ENCODE results near the gene GGT1. TPM values are rescaled to one million over a fixed set of nuclear protein-coding genes. Genes with fewer than 3 reads are reported as not detected.
"Not testable (repeated sequence)": the region's sequence is repeated elsewhere in the genome, so short reads cannot be mapped to it uniquely, and the experiment has no call there.

GGT1 gene
- total RNA-seq, 1 experiment from 2014 or later, result 14.0 TPM

GRCh38 chr22:24629069-24629468 is 26.1 kb downstream of the GGT1 start:
- H3K36me3 ChIP-seq (ENCODE audit: control insufficient read depth in 1 of 2, insufficient read depth in 2 of 2, low read length in 2 of 2); DNase-seq (ENCODE audit: low read depth, low spot score); H3K9me3 ChIP-seq (ENCODE audit: control insufficient read depth in 1 of 2, insufficient read depth in 1 of 2, low read depth in 1 of 2, low read length in 2 of 2); H3K4me2 ChIP-seq (ENCODE audit: low read length); H3K9me2 ChIP-seq (ENCODE audit: insufficient read depth); RAD21 ChIA-PET (ENCODE audit: low non-redundant PET in 1 of 2, low total read pairs in 2 of 2, uncharacterized antibody in 2 of 2, unreplicated experiment in 2 of 2); intact Hi-C loops (cut with micrococcal nuclease); H3K4me1 ChIP-seq (ENCODE audit: control insufficient read depth in 1 of 2, insufficient read depth in 2 of 2, low read length in 2 of 2); H2AFZ ChIP-seq (ENCODE audit: low read depth, low read length, poor library complexity, severe bottlenecking); H4K20me1 ChIP-seq (ENCODE audit: insufficient read depth); H3K27me3 ChIP-seq (ENCODE audit: insufficient read depth, low read length); CTCF ChIA-PET; H3K4me3 ChIP-seq (replicated peaks in 1 of 2; ENCODE audit: low read depth in 1 of 2, low read length in 2 of 2); H3K79me2 ChIP-seq (ENCODE audit: insufficient read depth, low read length); H3K9ac ChIP-seq (ENCODE audit: low read length); H3K27ac ChIP-seq (ENCODE audit: low read depth, low read length); ATAC-seq; POLR2A ChIA-PET; BruUV-seq (replicated peaks): not testable (repeated sequence)
- peak; percentile 19; the same call in 1 of the 2 replicates for TF ChIP-seq RAD21 (IDR thresholded peaks at IDR 0.05; ENCODE audit: low read depth)
- TF ChIP-seq CTCF (IDR thresholded peaks at IDR 0.05 in 2 of 3, conservative IDR thresholded peaks at IDR 0.05 in 1 of 3; ENCODE audit: borderline replicate concordance in 1 of 3, insufficient read depth in 1 of 3, low read depth in 2 of 3, low read length in 2 of 3), result peak; percentile 7 to 46 (median 35); a peak in 4 of 6 replicates

DNA sequence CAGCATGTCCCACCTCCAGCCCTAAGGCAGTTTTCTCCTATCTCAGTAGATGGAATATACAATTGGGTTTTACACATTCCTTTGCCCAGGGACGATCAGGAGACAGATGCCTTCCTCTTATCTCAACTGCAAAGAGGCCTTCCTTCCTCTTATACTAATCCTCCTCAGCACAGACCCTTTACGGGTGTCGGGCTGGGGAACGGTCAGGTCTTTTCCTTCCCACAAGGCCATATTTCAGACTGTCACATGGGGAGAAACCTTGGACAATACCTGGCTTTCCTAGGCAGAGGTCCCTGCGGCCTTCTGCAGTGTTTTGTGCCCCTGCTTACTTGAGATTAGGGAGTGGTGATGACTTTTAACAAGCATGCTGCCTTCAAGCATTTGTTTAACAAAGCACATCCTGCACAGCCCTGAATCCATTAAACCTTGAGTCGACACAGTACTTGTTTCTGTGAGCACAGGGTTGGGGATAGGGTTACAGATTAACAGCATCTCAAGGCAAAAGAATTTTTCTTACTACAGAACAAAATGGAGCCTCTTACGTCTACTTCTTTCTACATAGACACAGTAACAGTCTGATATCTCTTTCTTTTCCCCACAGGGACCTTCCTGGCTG is 27.9 kb downstream of the GGT1 start:
- H3K27me3 ChIP-seq (ENCODE audit: insufficient read depth, low read length); DNase-seq (ENCODE audit: low read depth, low spot score); H3K79me2 ChIP-seq (ENCODE audit: insufficient read depth, low read length); POLR2A ChIA-PET; intact Hi-C loops (cut with micrococcal nuclease); H3K4me3 ChIP-seq (replicated peaks in 1 of 2; ENCODE audit: low read depth in 1 of 2, low read length in 2 of 2); H3K36me3 ChIP-seq (ENCODE audit: control insufficient read depth in 1 of 2, insufficient read depth in 2 of 2, low read length in 2 of 2); CTCF ChIA-PET; BruUV-seq (replicated peaks); H3K27ac ChIP-seq (ENCODE audit: low read depth, low read length); H3K9ac ChIP-seq (ENCODE audit: low read length); RAD21 ChIA-PET (ENCODE audit: low non-redundant PET in 1 of 2, low total read pairs in 2 of 2, uncharacterized antibody in 2 of 2, unreplicated experiment in 2 of 2); H3K9me3 ChIP-seq (ENCODE audit: control insufficient read depth in 1 of 2, insufficient read depth in 1 of 2, low read depth in 1 of 2, low read length in 2 of 2); H3K4me2 ChIP-seq (ENCODE audit: low read length); H3K4me1 ChIP-seq (ENCODE audit: control insufficient read depth in 1 of 2, insufficient read depth in 2 of 2, low read length in 2 of 2); ATAC-seq; H4K20me1 ChIP-seq (ENCODE audit: insufficient read depth); H3K9me2 ChIP-seq (ENCODE audit: insufficient read depth); H2AFZ ChIP-seq (ENCODE audit: low read depth, low read length, poor library complexity, severe bottlenecking): not testable (repeated sequence)

DNA sequence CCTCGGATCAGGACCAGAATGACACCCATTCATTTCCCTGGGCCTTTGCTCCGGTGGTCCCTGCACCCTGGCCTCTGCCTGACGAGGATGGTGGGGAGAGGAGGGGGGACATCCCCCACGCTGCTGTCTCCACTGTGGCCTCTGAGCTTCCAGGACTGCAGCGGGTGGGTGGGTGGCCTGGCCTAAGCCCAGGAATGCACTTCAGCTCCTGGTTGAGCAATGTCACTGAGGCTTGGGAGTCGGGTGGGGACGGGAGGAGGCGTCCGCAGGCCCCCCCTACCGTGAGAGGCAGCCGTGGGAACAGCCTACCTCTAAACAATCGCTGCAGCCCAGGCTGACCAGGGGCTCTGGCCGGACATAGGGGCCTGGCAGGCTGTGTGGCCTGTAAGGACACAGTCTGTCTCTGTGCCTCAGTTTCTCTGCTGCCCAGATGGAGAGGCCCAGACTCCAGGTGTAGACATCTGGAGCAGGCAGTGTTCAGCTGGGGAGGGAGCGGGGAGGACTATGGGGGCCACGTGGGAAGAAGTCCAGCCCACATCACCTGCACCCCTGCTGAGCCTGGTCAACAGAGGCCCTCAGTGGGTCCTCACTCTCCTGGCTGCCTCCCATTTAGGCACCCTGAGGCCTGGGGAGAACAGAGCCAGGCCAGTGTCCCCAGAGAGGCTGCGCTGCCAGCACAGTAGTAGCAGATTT is 28.6 kb downstream of the GGT1 start:
- H3K36me3 ChIP-seq (ENCODE audit: control insufficient read depth in 1 of 2, insufficient read depth in 2 of 2, low read length in 2 of 2); H4K20me1 ChIP-seq (ENCODE audit: insufficient read depth); BruUV-seq (replicated peaks); H3K9ac ChIP-seq (ENCODE audit: low read length); ATAC-seq; POLR2A ChIA-PET; H3K27me3 ChIP-seq (ENCODE audit: insufficient read depth, low read length); H2AFZ ChIP-seq (ENCODE audit: low read depth, low read length, poor library complexity, severe bottlenecking); DNase-seq (ENCODE audit: low read depth, low spot score); H3K4me3 ChIP-seq (replicated peaks in 1 of 2; ENCODE audit: low read depth in 1 of 2, low read length in 2 of 2); CTCF ChIA-PET; H3K4me1 ChIP-seq (ENCODE audit: control insufficient read depth in 1 of 2, insufficient read depth in 2 of 2, low read length in 2 of 2); RAD21 ChIA-PET (ENCODE audit: low non-redundant PET in 1 of 2, low total read pairs in 2 of 2, uncharacterized antibody in 2 of 2, unreplicated experiment in 2 of 2); H3K79me2 ChIP-seq (ENCODE audit: insufficient read depth, low read length); H3K4me2 ChIP-seq (ENCODE audit: low read length); intact Hi-C loops (cut with micrococcal nuclease); H3K27ac ChIP-seq (ENCODE audit: low read depth, low read length); H3K9me2 ChIP-seq (ENCODE audit: insufficient read depth); H3K9me3 ChIP-seq (ENCODE audit: control insufficient read depth in 1 of 2, insufficient read depth in 1 of 2, low read depth in 1 of 2, low read length in 2 of 2): not testable (repeated sequence)

DNA sequence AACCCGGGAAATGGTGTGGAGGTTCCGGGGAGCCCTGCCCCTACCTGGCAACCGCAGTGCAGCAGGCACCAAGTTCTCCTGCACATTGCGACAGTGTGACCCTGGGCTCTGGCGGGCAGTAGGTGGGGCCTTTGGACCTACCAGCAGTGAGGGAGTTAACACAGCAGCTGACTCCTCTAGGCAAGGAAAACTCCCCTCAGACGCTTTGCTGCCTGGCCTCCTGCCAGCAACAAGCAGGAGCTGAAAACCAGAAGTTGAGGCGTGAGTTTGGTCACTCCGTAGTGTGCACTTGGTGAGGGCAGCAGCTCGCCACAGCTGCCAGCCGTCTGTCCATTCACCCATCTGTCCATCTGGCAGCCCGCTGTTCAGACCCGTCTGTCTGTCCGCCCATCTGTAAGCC is 29.6 kb downstream of the GGT1 start:
- H3K9me3 ChIP-seq (ENCODE audit: control insufficient read depth in 1 of 2, insufficient read depth in 1 of 2, low read depth in 1 of 2, low read length in 2 of 2); H3K4me2 ChIP-seq (ENCODE audit: low read length); H3K27ac ChIP-seq (ENCODE audit: low read depth, low read length); CTCF ChIA-PET; RAD21 ChIA-PET (ENCODE audit: low non-redundant PET in 1 of 2, low total read pairs in 2 of 2, uncharacterized antibody in 2 of 2, unreplicated experiment in 2 of 2); H3K9ac ChIP-seq (ENCODE audit: low read length); H4K20me1 ChIP-seq (ENCODE audit: insufficient read depth); H3K9me2 ChIP-seq (ENCODE audit: insufficient read depth); POLR2A ChIA-PET; DNase-seq (ENCODE audit: low read depth, low spot score); intact Hi-C loops (cut with micrococcal nuclease); H3K36me3 ChIP-seq (ENCODE audit: control insufficient read depth in 1 of 2, insufficient read depth in 2 of 2, low read length in 2 of 2); ATAC-seq; BruUV-seq (replicated peaks); H3K4me3 ChIP-seq (replicated peaks in 1 of 2; ENCODE audit: low read depth in 1 of 2, low read length in 2 of 2); H3K27me3 ChIP-seq (ENCODE audit: insufficient read depth, low read length); H3K4me1 ChIP-seq (ENCODE audit: control insufficient read depth in 1 of 2, insufficient read depth in 2 of 2, low read length in 2 of 2); H2AFZ ChIP-seq (ENCODE audit: low read depth, low read length, poor library complexity, severe bottlenecking); H3K79me2 ChIP-seq (ENCODE audit: insufficient read depth, low read length): not testable (repeated sequence)
